NCI-H2029 treated with DMSO at 0.1 percent for 48 hours (cell line): ENCODE data around the gene IL17RE.
A peak's percentile ranks its signal among the peaks of the same experiment; 100 is the strongest.
"Not testable (repeated sequence)": the region's sequence is repeated elsewhere in the genome, so short reads cannot be mapped to it uniquely, and the experiment has no call there.

ENCODE experiments used
- DNase-seq: peaks from one replicate; lab custom pipeline; 2025; lab: John Stamatoyannopoulos, UW

IL17RE gene

DNA sequence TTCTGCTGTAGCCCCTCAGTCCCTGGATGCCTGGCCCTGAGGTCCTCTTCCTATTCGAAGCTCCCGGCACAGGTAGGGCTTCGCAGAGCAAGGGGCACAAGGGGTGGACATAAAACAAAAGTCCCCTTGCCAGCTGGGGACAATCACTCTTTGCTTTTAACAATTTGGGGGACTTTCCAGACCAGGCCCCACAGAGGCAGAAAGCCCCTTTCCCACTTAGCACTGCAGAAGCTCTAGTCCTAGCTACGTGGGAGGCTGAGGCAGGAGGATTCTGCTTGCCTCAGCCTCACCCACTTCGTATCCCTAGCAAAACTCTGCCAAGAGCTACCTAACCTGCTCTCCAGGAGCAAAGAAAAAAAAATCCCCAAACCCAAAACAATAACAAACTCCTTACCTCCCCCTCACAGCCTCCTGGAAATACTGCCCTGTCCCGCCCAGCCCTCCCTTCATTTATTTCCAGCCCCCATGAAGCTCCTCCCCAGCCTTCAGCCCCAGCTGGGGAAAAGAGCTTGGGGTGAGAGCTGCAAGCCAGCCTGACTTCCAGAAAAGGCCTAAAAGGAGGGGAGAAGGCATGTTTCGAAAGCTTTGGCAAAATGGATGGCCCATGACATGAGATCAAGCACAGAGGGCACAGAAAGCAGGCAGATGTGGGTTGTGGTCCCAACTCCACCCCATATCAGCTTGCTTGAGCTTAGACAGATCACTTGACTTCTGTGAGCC, 22.7 kb upstream of the IL17RE start, which contains the start of gene CIDEC:
Gene CIDEC, minus strand, starts transcription at position 424 of the 720 bp plus-strand sequence. CDS start 1,767 bp downstream, outside the sequence.
- DNase-seq: no peak

DNA sequence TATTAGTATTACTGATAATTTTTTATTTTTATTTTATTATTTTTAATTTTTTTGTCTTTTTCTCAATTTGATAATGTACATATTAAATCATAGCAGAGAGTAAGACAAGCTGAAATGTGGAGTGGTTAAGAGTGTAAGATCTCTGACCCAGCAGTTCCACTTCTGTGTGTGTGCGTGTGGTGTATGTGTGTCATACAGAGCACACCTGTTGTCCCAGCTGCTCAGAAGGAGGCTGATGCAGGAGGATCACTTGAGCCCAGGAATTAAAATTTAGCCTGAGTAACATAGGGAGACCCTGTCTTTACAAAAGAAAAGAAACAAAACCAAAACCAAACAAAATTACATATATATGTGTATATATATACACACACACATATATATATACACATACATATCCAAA, 21.2 kb upstream of the IL17RE start:
- no peak for DNase-seq

GRCh38 chr3:9883706-9884554, 18.7 kb upstream of the IL17RE start:
- DNase-seq: no peak

DNA sequence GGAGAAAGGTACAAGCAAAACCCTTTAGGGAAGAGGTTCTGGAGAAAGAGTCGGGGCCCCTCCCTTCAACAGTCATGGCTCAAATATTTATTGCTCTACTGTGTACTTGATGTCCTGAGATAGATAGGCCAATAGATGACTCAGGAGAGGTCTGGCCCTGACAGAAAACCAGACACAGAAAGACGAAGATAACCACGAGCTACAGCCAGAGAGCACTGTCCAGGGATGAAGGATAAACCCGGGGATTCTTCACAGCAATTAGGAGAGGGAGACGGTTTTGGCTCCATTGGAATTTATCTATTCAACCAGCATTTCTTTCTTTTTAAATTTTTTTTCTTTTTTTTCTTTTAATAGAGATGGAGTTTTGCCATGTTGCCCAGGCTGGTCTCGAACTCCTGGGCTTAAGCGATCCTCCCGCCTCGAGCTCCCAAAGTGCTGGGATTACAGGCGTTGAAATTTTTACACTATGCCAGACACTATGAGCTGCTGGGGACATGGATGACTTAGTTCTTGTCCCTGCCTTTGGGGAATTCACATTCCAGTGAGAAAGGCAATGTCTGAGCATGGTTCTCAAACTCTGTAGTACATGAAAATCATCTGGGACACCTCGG, 18.0 kb upstream of the IL17RE start:
- DNase-seq: no peak

DNA sequence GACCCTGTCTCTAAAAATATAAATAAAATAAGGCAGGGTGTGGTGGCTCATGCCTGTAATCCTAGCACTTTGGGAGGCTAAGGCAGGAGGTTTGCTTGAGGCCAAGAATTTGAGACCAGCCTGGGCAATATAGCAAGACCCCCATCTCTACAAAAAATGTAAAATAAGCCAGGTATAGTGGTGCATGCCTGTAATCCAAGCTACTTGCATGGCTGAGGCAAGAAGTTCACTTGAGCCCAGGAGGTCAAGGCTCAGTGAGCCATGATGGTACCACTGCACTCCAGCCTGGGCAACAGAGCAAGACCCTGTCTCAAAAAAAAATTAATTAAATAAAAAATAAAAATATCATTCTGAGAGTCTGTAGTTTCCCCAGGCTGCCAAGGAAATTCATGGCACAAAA, 16.3 kb upstream of the IL17RE start:
- no peak for DNase-seq

DNA sequence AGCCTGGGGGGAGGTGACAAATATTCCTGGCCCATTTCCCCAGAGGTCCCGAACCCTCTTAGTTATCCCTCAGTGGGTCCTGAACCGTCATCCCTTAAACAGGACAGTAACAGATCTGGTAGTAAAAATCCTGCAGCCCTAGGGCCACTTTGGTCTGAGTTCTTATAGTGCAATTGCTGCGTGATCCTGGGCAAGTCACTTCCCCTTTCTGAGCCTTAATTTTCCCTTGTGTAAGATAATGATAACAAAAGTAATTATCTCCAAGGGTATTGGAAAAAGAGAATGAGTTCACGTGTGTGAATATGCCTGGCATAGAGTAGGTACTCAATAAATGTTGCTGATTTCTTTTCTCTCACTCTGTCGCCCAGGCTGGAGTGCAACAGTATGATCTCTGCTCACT, 15.2 kb upstream of the IL17RE start:
- no peak for DNase-seq

DNA sequence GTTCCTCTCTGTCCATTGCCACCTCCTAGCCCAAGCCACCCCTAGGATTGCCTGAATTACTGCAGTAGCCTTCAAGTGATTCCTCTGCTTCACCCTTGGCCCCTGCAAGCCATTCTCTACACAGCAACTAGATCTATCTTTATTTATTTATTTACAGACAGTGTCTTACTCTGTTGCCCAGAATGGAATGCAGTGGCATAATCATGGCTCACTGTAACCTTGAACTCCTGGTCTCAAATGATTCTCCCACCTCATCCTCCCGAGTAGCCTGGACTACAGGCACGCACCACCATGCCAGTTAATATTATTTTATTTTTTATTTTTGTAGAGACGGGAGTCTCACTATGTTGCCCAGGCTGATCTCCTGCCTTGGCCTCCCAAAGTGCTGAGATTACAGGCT, 14.1 kb upstream of the IL17RE start:
- no peak for DNase-seq

DNA sequence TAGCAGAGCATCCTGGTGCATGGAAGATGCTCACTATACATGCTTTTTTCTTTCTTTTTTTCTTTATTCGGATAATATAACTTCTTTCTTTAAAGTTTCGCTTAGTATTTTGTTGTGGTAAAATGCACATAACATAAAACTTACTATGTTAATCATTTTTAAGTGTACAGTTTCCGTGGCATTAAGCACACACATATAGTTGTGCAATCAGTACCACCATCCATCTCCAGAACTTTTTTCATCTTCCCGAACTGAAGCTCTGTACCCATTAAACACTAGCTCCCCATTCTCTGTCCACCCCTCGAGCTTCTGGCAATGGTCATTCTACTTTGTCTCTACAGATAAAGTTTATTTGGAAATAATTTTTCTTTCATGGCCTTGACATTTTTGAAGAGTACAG, 13.2 kb upstream of the IL17RE start:
- no peak for DNase-seq

DNA sequence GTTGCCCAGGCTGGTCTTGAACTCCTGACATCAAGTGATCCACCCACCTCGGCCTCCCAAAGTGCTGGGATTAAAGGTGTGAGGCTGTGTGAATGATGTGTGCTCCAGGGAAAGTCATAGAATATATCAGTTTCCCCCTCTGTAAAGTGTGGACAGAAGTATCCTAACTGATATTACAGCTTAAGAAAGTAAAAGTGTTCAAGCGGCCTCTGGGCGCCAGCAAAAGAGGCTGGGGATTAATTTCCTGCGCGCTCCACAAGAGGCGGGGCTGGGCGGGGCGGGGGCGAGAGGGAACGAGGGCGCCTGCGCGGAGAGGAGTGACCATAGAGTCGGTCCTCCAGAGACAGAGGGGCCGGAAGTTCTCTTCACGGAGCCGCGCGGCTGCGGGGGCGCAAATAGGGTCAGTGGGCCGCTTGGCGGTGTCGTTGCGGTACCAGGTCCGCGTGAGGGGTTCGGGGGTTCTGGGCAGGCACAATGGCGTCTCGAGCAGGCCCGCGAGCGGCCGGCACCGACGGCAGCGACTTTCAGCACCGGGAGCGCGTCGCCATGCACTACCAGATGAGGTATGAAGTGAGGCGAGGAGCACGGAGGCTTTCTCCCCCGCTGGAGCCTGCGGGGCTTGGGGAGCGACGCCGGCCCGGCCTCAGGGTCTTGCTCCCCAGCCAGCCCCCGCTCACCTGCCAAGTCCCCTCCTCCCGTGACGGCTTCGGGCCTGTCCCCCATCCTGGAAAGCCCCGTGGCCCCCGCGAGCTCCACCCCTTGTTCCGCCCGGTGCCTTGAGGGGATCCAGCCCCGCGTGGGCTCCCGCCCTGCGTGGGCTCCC, 12.2 kb upstream of the IL17RE start, which contains the start of gene JAGN1:
Gene JAGN1, plus strand, starts transcription at position 362 of the 823 bp plus-strand sequence. Its CDS starts 113 bp downstream, at position 475.
- DNase-seq: peak; percentile 86

- no peak for DNase-seq
These were observed 11.5 kb upstream of the IL17RE start for GRCh38 chr3:9891072-9891622.

GRCh38 chr3:9893739-9894138, 8.9 kb upstream of the IL17RE start:
- no peak for DNase-seq

- not testable (repeated sequence) for DNase-seq
These were observed 6.9 kb upstream of the IL17RE start for GRCh38 chr3:9895715-9896114.

- DNase-seq: not testable (repeated sequence)
These were observed 5.8 kb upstream of the IL17RE start for GRCh38 chr3:9896755-9897407.

DNA sequence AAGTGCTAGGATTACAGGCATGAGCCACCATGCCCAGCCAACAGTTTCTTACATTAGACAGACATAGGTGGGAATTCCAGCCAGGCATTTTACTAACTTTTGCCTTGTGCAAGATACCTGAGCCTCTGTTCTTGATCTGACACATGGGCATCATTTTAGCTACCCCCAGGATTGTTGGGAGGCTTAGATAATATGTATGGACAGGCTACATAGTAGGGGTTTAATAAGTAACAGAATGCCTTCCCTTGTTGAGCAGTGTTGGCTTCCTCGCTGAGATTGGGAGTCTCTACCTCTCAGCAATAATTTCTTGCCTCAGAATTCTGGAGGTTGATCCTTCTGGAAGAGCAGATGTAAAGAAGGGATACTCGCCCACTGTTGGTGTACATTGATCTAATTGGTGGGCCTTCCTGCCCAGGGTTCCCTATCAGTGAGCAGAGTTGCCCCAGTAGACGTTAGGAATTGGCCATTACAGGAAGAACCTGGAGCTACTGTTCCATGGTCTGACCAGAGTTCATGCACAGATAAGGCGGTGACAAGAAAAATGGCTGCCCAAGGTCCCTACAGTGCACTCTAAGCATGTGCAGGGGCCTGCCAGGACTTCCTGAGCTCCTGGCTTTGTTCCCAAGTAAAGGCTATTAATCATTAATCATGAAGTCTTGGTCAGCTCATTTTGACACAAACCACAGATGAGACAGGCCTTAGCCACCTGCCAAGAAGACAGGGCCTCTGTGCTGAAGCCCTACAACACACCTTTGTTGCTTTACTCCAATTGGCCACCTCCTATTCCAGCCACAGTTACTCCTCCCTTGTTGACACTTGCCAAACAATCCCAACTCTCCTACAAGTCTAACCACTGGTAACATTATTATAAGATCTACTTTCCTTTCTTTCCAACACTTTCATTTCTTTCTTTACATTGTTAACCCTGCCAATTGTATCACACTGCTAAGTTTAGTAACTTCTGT, 5.0 kb upstream of the IL17RE start:
- DNase-seq: no peak

DNA sequence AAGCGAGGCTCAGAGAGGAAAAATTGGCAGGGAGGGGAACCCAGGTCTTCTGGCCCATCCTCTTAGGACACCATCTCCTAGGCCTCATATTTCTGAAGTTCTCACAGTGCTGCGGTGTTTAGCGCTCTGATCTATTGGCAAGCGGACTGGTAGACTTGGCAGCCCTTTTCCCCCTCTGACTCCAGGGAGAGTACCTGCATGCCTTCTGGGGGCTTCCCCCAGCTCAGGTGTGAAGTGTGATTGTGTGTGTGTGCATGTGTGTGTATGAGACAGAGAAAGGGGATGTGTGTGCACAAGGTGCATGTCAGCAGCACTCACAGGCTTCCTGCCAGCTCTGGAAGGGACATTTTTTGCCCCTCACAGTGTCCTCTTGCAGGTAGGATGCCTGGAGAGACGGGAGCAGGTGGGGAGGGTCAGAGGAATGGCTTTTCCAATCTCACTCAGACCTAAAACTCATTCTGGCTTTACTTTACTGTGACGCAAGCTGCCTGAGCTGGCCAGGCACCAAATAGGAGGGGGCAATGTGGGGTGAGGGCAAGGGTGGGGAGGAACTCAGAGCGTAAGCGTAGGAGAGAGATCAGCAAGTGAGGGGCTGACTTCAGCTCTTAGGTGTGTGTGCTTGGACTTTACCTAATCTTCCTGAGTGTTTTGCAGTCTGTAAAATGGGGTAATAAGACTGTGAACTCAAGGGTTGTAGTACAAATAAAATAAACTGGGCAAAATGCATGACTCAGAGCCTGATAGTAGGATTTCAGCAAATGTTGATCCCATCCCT, 4.0 kb upstream of the IL17RE start:
- no peak for DNase-seq

GRCh38 chr3:9899289-9899791, 3.3 kb upstream of the IL17RE start:
- no peak for DNase-seq

DNA sequence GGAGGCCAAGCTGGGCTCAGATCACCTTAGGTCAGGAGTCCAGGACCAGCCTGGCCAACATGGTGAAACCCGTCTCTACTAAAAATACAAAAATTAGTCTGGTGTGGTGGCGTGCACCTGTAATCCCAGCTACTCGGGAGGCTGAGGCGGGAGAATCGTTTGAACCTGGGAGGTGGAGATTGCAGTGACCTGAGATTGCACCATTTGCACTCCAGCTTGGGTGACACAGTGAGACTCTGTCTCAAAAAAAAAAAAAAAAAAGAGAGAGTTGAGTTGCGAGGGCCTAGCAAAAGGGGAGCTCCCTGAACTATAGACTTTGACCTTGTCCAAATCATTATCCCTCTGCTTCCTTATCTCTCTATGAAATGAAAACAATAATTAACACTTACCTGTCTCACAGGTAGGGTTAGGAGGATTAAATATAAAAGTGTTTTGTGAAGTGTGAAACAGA, 1.7 kb upstream of the IL17RE start:
- DNase-seq: not testable (repeated sequence)

DNA sequence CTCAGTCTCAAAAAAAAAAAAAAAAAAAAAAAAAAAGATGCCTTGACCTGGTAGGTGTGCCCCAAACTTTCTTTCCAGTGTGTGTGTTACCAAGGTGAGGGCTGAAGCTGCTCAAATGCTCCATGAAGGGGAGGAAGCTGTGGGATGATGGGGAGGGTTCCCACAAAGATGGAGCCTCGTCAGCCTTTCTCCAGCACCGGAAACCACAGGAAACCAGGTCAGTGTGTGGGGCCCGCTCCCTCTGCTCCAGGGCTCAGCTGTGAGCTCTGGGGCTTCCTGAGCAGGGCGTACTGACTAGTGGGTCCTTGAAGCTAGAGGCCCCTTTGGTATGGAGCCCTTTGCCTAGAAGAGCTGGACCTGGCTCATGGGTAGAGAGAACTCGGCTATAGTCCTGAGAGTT, 681 bp upstream of the IL17RE start:
- DNase-seq: no peak

GRCh38 chr3:9903238-9903624, 583 bp downstream of the IL17RE start:
- no peak for DNase-seq
